DOHH2 (cell line): Measurements from ENCODE around the gene METTL8.

ENCODE experiments used
- H3F3A ChIP-seq: fragments of 200-600 bp; sonication (generic), shearing (Covaris generic); 2 replicates; pipeline ENCODE4 v1.6.0; 2016; ENCODE audit warnings: antibody characterized with exemption, mild to moderate bottlenecking; ENCODE audit not compliant: control insufficient read depth, insufficient read depth
- H3K27ac ChIP-seq: fragments of 200-600 bp; sonication (generic); 2 replicates; pipeline ENCODE4 v1.5.1; 2014; ENCODE audit warnings: low read depth, mild to moderate bottlenecking, low read length, moderate library complexity
- H3K27me3 ChIP-seq: fragments of 200-600 bp; sonication (generic); 2 replicates; pipeline ENCODE4 v1.6.1; 2014; ENCODE audit warnings: mild to moderate bottlenecking, low read length, mixed read lengths; ENCODE audit not compliant: control insufficient read depth
- H3K36me3 ChIP-seq: fragments of 200-600 bp; sonication (generic); 2 replicates; pipeline ENCODE4 v1.6.1; 2014; ENCODE audit warnings: mild to moderate bottlenecking, low read length, moderate library complexity, mixed read lengths; ENCODE audit not compliant: control insufficient read depth
- H3K4me1 ChIP-seq: fragments of 200-600 bp; sonication (generic); 2 replicates; pipeline ENCODE4 v1.6.1; 2014; ENCODE audit warnings: mild to moderate bottlenecking, low read length, mixed read lengths; ENCODE audit not compliant: control insufficient read depth
- H3K4me2 ChIP-seq: fragments of 200-600 bp; sonication (generic); 2 replicates; pipeline ENCODE4 v1.6.0; 2014; ENCODE audit warnings: mild to moderate bottlenecking, low read length, moderate library complexity
- H3K4me3 ChIP-seq: fragments of 200-600 bp; sonication (generic); 2 replicates; pipeline ENCODE4 v1.5.1; 2014; ENCODE audit warnings: mild to moderate bottlenecking, low read length, mixed read lengths
- H3K79me2 ChIP-seq: fragments of 200-600 bp; sonication (generic); 2 replicates; pipeline ENCODE4 v1.6.1; 2014; ENCODE audit warnings: mild to moderate bottlenecking, low read length, mixed read lengths; ENCODE audit not compliant: control insufficient read depth
- H3K9me2 ChIP-seq: fragments of 200-600 bp; sonication (generic); replicated peaks from 2 replicates; pipeline ENCODE4 v1.6.1; 2014; ENCODE audit warnings: mild to moderate bottlenecking, low read length, mixed read lengths; ENCODE audit not compliant: control insufficient read depth
- H3K9me3 ChIP-seq: fragments of 200-600 bp; sonication (generic); 2 replicates; pipeline ENCODE4 v1.6.1; 2014; ENCODE audit warnings: antibody characterized with exemption, low read length, mixed read lengths; ENCODE audit not compliant: control insufficient read depth, insufficient read depth
- H4K20me1 ChIP-seq: fragments of 200-600 bp; sonication (generic); 2 replicates; pipeline ENCODE4 v1.6.0; 2014; ENCODE audit warnings: low read depth, mild to moderate bottlenecking, antibody characterized with exemption, low read length, moderate library complexity; ENCODE audit not compliant: control insufficient read depth, insufficient read depth
- CTCF ChIP-seq: fragments of 200-600 bp; sonication (generic); IDR thresholded peaks from one replicate; pipeline ENCODE4 v1.5.1; 2014; ENCODE audit warnings: antibody characterized with exemption, mild to moderate bottlenecking, low read depth, low read length; ENCODE audit not compliant: poor library complexity, severe bottlenecking
- EZH2phosphoT487 ChIP-seq: fragments of 200-600 bp; sonication (generic); IDR thresholded peaks from 2 replicates; pipeline ENCODE4 v1.6.1; 2017; ENCODE audit warnings: borderline replicate concordance, mild to moderate bottlenecking, antibody characterized with exemption, low read length, moderate library complexity, mixed read lengths

Gene METTL8

GRCh38 chr2:171293661-171294060, 140.1 kb downstream of the METTL8 start:
- Histone ChIP-seq H3K79me2 (no peaks in the 10 kb centered on the region), H3K27ac (no peak overlapping the region), H3K9me3 (no peaks in the 10 kb centered on the region), H3K36me3 (no peaks in the 10 kb centered on the region), H3K4me1 (no peaks in the 10 kb centered on the region), H4K20me1 (no peaks in the 10 kb centered on the region), H3K9me2 (no peaks in the 10 kb centered on the region), H3K27me3 (no peaks in the 10 kb centered on the region), H3K4me2 (no peak overlapping the region), H3K4me3 (no peak overlapping the region), H3F3A (no peaks in the 10 kb centered on the region)
- TF ChIP-seq EZH2phosphoT487 (no peak), CTCF (no peak)

- no peaks in the 10 kb centered on the region for H3K36me3 ChIP-seq
- no peak overlapping the region for H3K4me2 ChIP-seq
- TF ChIP-seq CTCF (no peak), EZH2phosphoT487 (no peak)
- no peaks in the 10 kb centered on the region for H4K20me1 ChIP-seq
- H3K4me1 ChIP-seq, result 0 out of 2 replicates have a peak, but pooled peaks cover 2% of the 10 kb centered on the region
- H3K27ac ChIP-seq, result no peak overlapping the region
- no peaks in the 10 kb centered on the region for H3K79me2 ChIP-seq
- H3K4me3 ChIP-seq, result no peak overlapping the region
- no peaks in the 10 kb centered on the region for H3F3A ChIP-seq
- H3K9me3 ChIP-seq, result no peaks in the 10 kb centered on the region
- H3K27me3 ChIP-seq, result no peaks in the 10 kb centered on the region
- no peaks in the 10 kb centered on the region for H3K9me2 ChIP-seq
These were observed 143.8 kb downstream of the METTL8 start for GRCh38 chr2:171289991-171290390.

- H3K9me2 ChIP-seq, result no peaks in the 10 kb centered on the region
- H3K4me2 ChIP-seq, result no peak overlapping the region
- H3K79me2 ChIP-seq, result no peaks in the 10 kb centered on the region
- H3K36me3 ChIP-seq, result no peaks in the 10 kb centered on the region
- no peaks in the 10 kb centered on the region for H3F3A ChIP-seq
- TF ChIP-seq CTCF (no peak), EZH2phosphoT487 (no peak)
- H3K4me3 ChIP-seq, result no peak overlapping the region
- H3K27ac ChIP-seq, result no peak overlapping the region
- no peaks in the 10 kb centered on the region for H3K27me3 ChIP-seq
- no peaks in the 10 kb centered on the region for H3K9me3 ChIP-seq
- 0 out of 2 replicates have a peak, but pooled peaks cover 2% of the 10 kb centered on the region for H3K4me1 ChIP-seq
- H4K20me1 ChIP-seq, result no peaks in the 10 kb centered on the region
These were observed 144.5 kb downstream of the METTL8 start for GRCh38 chr2:171289316-171289715.
